ENCODE results near the gene PTPRR.

The PTPRR gene

DNA sequence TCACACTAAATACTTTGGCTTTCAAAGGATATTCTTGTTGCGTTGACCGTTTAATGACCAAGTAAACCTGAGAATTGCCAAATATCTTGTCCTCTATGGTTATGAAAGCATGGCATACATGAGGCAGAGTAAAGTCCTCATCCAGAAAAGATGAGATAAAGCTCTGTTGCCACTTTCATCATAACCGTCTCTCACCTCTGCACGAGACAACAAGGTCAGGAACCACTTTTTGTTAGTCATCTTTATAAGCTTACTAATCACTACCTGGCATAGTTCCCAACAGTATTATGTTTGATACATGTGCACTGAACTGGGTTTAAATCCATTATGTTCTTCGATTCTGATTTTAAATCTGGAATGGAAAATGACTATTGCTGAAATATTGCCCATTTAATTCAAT lies 314.6 kb downstream of the PTPRR start:
- DNase-seq (ENCODE audit: low spot score): no peak

DNA sequence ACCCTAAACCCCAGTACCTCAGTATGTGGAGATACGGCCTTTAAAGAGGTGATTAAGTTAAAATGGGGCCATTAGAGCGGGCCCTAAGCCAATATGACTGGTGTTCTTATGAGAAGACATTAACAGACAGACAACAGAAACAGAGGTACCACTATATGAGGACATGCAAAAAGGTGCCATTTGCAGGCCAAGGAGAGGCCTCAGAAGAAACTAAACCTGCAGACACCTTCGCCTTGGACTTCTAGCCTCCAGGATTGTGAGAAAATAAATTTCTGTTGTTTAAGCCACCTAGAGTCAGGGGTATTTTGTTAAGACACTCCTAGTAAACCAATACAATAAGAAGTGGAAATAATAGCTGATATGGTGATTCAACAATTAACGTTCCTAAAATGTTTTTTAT lies 315.9 kb downstream of the PTPRR start:
- no peak for DNase-seq (ENCODE audit: low spot score)

DNA sequence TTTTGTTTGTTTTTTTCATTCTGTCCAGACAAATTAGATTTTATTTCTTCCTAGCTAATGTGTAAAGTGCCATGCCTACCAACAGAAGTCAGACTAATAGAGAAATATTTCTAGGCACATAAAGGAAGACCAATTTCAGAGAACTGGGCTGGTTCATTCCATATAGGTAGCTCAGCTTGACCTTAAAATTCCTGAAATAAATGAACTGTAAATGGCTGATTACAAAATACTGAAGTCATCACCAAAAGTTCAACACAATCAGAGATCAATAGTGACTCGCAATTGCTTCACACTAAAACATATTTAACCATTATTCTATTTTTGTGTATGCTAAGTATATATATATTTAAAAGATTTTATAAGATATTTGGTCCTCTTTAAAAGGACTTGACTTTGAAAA lies 317.5 kb downstream of the PTPRR start:
- DNase-seq (ENCODE audit: low spot score): no peak

DNA sequence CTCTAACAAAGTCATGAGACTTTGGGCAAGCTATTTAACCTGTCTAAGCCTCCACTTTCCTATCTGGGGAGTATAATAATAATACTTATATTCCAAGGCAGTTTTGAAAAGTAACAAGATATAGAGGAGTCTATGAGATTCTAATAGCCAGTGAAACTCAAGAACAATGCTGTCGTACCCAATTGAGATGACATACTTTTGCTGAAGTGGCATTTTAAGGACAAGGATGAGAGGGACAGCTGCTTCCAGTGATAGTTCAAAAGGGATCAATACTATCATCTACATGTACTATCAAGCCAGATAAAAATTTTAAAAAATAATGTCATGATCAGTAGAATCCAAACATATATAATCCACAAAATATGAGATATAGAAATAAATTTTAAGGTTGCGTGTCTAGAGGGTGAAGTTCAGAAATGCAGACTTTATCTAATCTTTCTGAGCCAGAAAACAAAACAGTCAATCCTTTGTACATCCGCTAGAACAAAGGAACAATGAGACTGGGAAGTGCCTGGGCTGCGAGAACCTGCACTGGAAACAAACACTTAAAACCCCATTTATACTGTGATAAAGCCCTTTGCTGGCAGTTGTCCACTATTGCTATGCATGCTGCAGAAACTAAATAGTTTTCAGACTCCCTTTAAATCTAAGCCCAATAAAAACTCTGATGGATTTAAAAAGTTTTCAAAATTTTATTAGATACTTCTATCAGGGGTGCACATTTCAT lies 321.9 kb downstream of the PTPRR start:
- no peak for DNase-seq (ENCODE audit: low spot score)

DNA sequence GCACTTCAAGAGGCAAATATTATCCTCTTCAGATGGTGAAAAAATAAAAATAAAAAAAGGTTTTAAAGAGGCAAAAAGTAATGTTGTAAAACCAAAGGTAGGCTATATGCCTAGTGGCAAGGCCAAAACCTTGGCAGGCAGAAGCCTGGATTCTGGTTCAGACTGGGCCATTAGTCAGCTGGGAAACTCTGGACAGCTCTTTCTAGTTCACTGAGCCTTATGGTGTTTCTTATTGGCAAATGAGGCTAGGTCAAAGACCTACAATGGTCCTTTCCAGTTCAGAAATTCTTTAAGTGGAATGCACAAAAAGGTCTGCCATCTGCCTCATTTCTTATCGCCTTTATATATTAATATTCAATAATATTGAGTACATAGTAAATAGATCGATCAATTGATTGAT lies 327.9 kb downstream of the PTPRR start:
- no peak for DNase-seq (ENCODE audit: low spot score)

DNA sequence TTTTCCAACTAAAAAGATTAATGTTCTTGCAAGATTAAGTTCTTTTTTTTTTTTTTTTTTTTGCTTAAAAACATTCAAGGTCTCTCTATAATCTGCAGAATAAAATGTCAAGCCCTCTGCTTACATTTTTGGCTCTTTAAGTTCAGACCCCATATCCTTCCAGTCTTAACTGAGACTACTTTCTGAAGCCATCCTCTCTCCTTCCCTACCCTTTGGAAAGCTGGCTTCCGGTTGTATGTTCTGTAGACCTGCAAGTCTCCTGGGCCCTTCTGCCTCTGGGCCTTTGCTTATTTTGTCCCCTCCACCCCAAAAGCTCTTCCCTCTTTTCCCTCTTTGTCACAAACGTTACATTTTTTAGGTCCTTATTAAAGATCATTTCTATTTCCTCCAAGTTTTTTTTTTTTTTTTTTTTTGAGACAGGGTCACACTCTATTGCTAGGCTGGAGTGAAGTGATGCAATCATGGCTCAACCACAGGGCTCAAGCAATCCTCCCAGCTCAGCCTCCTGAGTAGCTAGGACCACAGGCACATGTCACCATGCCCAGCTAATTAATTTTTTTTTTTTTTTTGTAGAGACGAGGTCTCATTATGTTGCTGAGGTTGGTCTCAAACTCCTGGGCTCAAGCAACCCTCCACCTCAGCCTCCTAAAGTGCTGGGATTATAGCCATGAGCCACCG lies 329.9 kb downstream of the PTPRR start:
- DNase-seq (ENCODE audit: low spot score): no peak

DNA sequence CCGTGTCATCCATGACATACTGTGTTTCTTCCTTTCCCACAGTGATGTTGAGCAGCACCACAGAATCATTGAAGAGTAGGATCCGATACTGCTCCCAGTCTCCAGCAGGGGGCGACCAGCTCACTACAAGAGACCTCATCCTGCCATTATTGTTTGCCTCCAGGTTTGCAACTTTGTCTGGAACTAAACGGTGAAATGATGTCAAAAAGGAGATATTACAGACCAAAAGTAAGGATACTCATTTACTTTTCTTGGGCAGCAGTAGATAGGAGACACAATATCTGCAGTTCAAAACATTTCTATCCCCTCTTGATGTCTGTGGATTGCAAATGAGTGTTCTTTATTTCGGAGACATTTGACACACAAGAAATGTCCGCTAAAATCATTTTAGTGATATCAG lies 330.5 kb downstream of the PTPRR start:
- peak; percentile 46 for DNase-seq (ENCODE audit: low spot score)
